ENCODE results near the gene OR10G6.

The OR10G6 gene

GRCh38 chr11:123945132-123945531, 49.8 kb downstream of the OR10G6 start:
- no peak overlapping the region for H3K27ac ChIP-seq (ENCODE audit: extremely low read depth, low read depth, low read length)
- no peaks in the 10 kb centered on the region for H3K4me1 ChIP-seq (ENCODE audit: control insufficient read depth, insufficient read depth, low read length)
- POLR2A ChIA-PET, result no interaction called here
- H3K9me3 ChIP-seq (ENCODE audit: control insufficient read depth, insufficient read depth, low read depth, low read length), result no peaks in the 10 kb centered on the region
- no peak overlapping the region for H3K4me3 ChIP-seq (ENCODE audit: low read depth, low read length)
- CTCF ChIA-PET, result no interaction called here
- no peaks in the 10 kb centered on the region for H3K36me3 ChIP-seq (ENCODE audit: control insufficient read depth in 2 of 2, insufficient read depth in 1 of 2, low read length in 2 of 2)
- no peak for TF ChIP-seq SP3 (tag by site-specific recombination; IDR thresholded peaks at IDR 0.05)
- TF ChIP-seq HOXA7 (CRISPR knock-in tag; IDR thresholded peaks at IDR 0.05; ENCODE audit: borderline replicate concordance), result no peak
- TF ChIP-seq GLIS1 (tag by site-specific recombination; IDR thresholded peaks at IDR 0.05), result no peak
- TF ChIP-seq ZXDB (tag by site-specific recombination; IDR thresholded peaks at IDR 0.05), result no peak
- TF ChIP-seq YY1 (tag by site-specific recombination; IDR thresholded peaks at IDR 0.05), result no peak
- no peak for TF ChIP-seq ZNF423 (tag by site-specific recombination; IDR thresholded peaks at IDR 0.05)
- no peak for TF ChIP-seq ZNF488 (tag by site-specific recombination; IDR thresholded peaks at IDR 0.05)
- no peak for TF ChIP-seq ZNF518A (tag by site-specific recombination; conservative IDR thresholded peaks at IDR 0.05; ENCODE audit: low read depth)
- no peak for TF ChIP-seq FEZF1 (tag by site-specific recombination; IDR thresholded peaks at IDR 0.05)
- no peak for TF ChIP-seq REPIN1 (tag by site-specific recombination; IDR thresholded peaks at IDR 0.05; ENCODE audit: low read depth)
- TF ChIP-seq ZNF830 (tag by site-specific recombination; IDR thresholded peaks at IDR 0.05; ENCODE audit: low read depth), result no peak
- TF ChIP-seq ZNF76 (tag by site-specific recombination; IDR thresholded peaks at IDR 0.05; ENCODE audit: borderline replicate concordance, low read depth), result no peak
- no peak for TF ChIP-seq ZNF292 (tag by site-specific recombination; IDR thresholded peaks at IDR 0.05; ENCODE audit: borderline replicate concordance, low read depth)

All from HEK293 (cell line).